ENCODE measurements around the gene ERCC6.
A peak's percentile ranks its signal among the peaks of the same experiment; 100 is the strongest.

The ERCC6 gene

DNA sequence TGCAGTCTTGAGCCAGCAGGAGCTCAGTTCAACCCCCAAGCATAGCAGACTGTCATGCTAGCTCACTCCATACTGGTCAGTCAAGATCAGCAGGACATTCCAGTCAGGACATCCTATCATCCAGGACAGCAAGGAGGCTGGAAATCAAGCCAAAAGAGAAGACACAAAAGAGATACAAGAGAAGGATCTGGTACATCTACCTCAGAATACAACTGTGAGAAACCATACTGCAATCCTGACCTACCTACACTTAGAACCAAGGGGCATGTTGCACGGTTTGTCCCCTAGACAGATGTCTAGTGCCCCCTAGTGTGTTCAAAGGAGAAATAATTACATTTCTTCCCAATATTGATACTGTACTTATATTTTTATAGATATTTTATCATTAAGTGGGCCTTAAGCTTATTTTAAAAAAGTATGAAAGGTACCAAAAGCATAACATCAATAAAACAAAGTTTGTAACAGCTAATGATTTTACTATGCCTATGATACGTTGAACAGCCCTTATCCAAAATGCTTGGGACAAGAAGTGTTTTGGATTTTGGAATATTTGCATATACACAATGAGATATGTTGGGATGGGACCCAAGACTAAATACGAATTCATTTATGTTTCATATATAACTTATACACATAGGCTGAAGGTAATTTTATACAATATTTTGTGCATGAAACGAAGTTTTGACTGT lies 26.7 kb downstream of the ERCC6 start:
- DNase-seq (ENCODE audit: low spot score) = peak; percentile 50

GRCh38 chr10:49509771-49510303 lies 29.1 kb downstream of the ERCC6 start:
- DNase-seq (ENCODE audit: low spot score) = no peak

DNA sequence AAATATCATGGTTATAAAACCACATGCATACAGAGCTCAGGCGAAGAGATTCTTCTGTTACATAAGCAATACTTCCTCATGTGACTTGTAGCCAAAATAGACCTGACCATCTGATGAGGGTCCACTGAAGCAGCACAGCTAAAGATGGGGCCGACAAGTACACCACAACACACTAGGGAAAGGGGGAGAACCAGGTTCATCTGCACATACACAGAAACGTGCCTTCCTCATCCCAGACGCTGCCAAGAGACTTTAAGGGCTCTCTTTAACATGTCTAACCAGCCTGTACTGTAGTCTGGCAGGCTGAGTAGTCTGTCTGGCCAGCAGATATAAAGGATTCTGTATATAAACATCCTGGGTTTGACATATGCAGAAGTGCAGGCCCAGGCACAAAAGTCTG lies 30.3 kb downstream of the ERCC6 start:
- DNase-seq (ENCODE audit: low spot score) = no peak

DNA sequence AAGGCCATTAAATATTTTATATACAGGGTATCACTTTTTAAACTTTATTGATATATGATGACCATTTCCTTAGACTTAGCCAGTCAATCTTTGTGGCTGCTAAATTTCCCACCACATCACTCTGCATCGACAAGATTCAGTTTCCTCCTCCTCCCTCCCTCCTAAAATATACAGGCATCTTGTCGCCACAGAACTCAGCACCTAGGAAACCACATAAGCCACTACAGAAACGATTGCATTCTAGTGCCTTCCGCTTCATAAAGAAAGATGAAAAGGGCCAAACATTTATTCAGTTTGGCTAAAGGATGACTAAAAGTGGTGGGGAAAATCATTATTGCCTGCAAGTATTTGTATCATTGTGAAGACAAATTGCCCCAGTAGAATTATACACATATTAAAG lies 30.7 kb downstream of the ERCC6 start:
- no peak for DNase-seq (ENCODE audit: low spot score)

DNA sequence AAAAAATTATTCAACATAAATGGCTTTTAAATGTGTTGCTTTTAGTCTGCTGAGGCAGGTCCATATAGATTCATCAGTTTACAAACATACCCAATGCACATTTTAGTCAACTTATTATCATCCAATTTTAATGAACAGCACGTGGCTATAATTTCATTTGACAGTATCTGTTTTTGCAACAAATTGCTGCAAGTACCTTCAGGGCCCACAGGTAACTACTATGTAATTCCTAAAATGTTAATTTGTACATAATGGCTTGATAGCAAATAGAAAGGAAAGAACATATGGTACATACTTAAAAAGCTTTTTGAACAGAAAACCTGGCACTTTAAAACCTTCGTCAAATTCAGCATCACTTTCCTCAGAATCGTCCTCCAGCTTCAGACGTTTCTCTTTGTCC lies 33.3 kb downstream of the ERCC6 start:
- no peak for DNase-seq (ENCODE audit: low spot score)

- no peak for DNase-seq (ENCODE audit: low spot score)
These were observed 33.8 kb downstream of the ERCC6 start for GRCh38 chr10:49505076-49505475.

- DNase-seq (ENCODE audit: low spot score) = no peak
These were observed 34.4 kb downstream of the ERCC6 start for GRCh38 chr10:49504528-49504927.

DNA sequence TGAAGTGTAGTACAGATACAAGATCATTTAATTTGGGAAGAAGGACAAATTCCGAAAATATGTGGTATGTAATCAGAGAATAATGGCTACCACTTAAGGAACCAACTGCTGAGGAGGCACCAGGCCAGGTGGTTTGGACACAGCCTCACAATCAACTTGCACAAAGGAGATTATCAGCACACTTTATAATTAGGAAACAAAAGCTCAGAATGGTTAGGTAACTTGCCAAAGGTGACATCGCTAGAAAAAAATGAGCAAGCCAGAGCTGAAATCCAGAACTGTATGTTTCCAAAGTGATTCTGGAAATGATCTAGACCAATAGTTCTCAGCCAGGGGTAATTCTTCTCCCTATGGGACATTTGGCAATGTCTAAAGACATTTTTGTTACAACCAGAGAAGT lies 36.6 kb downstream of the ERCC6 start:
- no peak for DNase-seq (ENCODE audit: low spot score)

GRCh38 chr10:49500412-49500811 lies 38.5 kb downstream of the ERCC6 start:
- DNase-seq (ENCODE audit: low spot score) = no peak

- no peak for DNase-seq (ENCODE audit: low spot score)
These were observed 39.5 kb downstream of the ERCC6 start for GRCh38 chr10:49499305-49499851.

GRCh38 chr10:49498425-49498824 lies 40.5 kb downstream of the ERCC6 start:
- no peak for DNase-seq (ENCODE audit: low spot score)

- no peak for DNase-seq (ENCODE audit: low spot score)
These were observed 41.6 kb downstream of the ERCC6 start for GRCh38 chr10:49497358-49497757.

DNA sequence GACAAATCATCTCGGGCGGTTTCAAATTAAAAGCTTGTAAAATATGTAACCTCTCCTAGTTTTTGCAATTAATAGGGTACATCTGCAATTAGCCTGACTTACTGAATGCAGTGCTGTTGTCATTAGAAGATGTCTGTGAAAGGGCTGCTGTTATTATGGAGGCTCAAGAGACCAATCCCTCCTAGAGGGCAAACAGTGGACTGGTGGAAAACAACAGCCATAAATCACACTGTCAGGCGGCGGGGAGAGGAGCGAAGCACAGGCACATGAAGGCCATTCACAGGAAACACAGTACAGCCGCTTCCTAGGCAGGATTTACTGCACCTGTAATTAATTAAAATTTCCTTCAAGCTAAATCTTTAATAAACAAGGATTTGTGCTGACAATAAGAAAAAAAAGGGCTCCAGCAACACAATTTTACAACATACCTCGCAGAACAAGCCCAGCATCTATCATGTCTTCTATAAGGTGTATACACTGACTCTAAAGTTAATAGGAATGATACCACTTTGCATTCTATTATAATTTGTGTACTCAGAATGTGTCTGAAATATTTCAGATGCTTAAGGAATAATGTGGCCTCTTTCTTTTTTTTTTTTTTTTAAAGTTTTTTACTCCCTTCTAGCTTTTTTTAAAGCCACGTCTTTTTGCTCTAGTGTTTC lies 50.7 kb downstream of the ERCC6 start:
- DNase-seq (ENCODE audit: low spot score) = no peak

DNA sequence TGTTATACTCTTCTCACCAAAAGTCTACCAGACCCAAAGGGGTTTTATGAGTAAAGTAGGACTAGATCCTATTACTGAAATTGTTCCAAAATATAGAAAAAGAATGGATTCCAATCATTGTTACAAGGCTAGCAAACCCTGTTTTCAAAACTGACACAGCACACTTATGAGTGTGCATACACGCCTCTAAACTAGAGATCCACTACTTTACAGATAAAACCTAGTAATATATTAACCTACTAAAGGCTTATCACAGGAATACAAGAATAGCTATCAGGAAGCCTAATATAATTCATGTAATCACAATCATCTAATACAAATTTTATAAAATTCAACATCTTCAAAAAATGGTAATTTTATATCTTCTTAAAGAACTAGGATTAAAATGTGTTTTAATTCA lies 52.2 kb downstream of the ERCC6 start:
- no peak for DNase-seq (ENCODE audit: low spot score)

DNA sequence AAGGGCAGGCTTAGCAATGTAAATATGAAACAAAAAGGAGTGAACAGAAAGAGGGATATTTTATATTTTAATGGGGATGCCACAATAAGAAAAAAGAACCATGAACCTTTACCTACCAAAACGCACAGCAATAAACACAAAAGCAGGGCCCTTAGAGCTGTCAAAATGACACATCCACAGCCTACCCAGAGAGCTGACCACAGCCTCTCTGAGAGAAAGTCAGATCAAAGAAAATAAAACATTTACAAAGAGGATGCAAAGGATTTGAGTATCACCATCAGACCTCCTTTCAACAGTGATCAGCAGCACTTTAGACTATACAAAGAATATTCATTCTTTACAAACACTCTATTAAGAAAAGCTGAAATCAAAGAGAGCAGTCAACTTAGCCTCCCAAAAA lies 52.9 kb downstream of the ERCC6 start:
- DNase-seq (ENCODE audit: low spot score) = no peak

GRCh38 chr10:49484486-49485235 lies 54.3 kb downstream of the ERCC6 start:
- no peak for DNase-seq (ENCODE audit: low spot score)

DNA sequence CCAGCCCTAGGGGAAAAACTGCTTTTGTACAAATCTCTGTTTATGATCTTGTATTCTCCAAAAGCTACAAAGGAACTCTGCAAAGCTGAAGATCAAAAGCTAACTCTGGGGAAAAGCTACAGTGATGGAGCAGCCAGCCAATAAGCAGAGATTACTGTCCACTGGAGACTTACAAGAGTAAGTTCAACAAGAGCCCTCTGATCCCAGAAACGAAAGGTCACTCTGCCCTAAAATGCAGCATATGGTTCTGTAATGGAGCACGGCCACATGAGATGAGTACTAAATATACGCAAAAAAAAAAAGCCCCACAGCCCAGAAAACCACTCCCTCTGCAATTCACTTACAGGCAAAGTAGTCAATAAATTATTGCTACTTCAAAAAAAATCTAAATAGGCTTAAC lies 60.1 kb downstream of the ERCC6 start:
- no peak for DNase-seq (ENCODE audit: low spot score)

DNA sequence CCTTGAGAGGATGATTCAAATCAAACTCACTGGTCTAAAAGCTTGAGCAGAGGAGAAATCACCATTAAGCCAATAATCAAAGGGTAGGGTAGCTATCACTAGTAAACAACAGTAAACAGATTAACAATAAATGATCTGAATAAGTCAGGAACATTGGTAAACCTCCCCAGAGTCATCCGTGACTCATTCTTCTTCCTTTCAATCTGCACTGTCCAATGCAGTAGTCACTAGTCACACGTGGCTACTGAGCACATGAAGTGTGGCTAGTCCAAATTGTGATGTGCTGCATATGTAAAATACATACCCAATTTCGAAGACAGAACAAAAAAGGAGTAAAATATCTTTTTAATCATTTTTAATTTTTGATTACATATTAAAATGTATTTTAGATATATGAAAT lies 64.0 kb downstream of the ERCC6 start:
- DNase-seq (ENCODE audit: low spot score) = no peak

DNA sequence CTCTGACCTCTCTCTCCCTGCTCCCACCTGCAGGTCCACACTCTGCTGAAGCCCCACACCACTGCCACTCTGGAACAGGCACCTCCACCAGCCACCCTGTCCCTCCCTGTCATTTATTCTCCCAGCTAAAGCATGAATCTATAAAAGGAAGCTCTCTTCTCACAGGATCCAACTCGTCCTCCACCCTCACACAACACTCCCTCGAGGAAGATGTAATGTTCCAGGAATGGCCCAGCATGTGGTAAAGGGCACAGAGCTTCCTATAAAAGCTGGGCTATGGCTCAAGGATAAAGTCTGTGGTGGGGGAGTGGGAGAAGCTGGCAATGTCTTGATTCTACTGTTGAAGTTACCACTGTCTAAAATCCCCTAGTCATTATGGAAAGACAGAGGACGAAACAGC lies 67.4 kb downstream of the ERCC6 start:
- DNase-seq (ENCODE audit: low spot score) = no peak

DNA sequence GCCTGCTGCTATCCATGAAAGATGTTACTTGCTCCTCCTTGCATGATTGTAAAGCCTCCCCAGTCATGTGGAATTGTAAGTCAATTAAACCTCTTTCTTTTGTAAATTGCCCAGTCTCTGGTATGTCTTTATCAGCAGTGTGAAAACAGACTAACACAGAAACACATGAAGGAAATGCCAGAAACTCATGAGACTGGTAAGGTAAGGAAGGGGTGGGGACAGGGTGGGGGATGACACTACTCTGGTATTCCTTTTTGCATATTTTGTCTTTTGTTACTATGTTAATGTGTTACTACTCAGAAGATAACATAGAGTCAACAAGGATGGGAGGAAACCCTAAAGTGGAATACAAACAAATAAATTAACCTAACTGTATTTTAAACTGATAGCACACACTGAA lies 73.2 kb downstream of the ERCC6 start:
- DNase-seq (ENCODE audit: low spot score) = no peak
